HG02981 (cell line): ENCODE results near the gene FURIN.
A peak's percentile ranks its signal among the peaks of the same experiment; 100 is the strongest.
"Not testable (repeated sequence)": the region's sequence is repeated elsewhere in the genome, so short reads cannot be mapped to it uniquely, and the experiment has no call there.

ENCODE experiments used
- ATAC-seq: cut with Tn5 transposase; IDR thresholded peaks from one replicate; pipeline ENCODE4 v1.9.1; 2021; ENCODE audit warnings: mild to moderate bottlenecking, moderate library complexity; ENCODE audit not compliant: unreplicated experiment

The FURIN gene

DNA sequence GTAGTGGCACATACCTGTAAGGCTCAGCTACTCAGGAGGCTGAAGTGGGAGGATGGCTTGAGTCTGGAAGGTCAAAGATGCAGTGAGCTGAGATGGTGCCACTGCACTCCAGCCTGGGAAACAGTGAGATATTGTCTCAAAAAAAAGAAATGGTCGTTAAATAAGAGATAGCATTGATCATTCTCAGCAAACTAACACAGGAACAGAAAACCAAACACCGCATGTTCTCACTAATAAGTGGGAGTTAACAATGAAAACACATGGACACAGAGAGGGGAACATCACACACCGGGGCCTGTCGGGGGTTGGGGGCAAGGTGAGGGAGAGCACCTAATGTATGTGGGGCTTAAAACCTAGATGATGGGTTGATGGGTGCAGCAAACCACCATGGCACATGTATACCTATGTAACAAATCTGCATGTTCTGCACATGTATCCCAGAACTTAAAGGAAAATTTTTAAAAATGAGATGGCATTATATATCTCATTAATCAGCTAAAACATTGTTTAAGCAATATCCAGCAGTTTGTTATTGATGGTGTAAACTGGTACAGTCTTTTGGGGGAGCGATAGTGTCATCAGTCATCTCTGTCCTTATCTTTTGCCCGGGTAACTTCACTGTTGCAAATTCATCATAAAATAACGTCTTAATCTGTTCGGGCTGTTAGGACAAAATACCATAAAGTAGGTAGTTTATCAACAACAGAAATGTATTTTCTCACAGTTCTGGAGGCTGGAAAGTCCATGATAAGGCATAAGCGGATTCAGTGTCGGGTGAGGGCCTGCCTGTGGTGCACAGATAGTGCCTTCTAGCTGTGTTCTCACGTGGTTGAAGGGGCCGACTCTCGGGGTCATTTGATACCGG, 33.0 kb downstream of the FURIN start:
- no peak for ATAC-seq

DNA sequence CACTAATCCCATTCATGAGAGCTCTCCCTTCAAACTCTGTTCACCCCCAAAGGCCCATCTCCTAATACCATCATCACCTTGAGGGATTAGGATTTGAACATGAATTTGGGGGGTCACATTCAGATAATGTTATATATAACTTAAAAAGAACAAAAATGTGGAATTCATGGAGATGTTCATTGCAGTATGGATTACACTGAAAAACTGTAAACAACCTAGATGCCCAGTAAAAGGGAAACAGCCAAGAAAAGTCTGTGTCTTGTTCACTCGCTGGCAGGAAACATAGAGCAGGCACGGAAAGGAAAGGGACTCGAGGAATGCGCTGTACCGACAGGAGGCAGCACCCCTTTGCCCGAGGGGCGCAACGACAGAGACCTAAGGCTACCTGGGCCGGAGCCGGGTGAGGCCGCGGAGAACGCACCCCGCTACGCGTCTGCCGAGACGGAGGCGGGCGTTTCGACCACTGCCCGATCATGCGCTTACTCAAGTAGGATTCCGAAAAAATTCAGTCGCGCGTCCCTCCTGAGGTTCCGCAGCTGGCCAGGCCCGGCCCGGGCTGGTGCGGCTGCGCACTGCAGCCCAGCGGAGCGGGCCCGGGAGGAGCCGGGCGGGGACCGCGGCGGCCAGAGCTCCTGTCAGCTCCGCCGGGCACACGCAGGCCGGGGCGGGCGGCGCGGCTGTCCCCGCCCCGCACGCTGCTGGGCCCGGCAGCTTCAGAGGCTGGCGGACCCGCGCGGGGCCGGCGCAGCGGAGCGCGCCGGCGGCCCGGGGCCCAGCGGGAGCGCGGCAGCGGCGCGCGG, 33.9 kb downstream of the FURIN start:
- peak; percentile 64 for ATAC-seq

DNA sequence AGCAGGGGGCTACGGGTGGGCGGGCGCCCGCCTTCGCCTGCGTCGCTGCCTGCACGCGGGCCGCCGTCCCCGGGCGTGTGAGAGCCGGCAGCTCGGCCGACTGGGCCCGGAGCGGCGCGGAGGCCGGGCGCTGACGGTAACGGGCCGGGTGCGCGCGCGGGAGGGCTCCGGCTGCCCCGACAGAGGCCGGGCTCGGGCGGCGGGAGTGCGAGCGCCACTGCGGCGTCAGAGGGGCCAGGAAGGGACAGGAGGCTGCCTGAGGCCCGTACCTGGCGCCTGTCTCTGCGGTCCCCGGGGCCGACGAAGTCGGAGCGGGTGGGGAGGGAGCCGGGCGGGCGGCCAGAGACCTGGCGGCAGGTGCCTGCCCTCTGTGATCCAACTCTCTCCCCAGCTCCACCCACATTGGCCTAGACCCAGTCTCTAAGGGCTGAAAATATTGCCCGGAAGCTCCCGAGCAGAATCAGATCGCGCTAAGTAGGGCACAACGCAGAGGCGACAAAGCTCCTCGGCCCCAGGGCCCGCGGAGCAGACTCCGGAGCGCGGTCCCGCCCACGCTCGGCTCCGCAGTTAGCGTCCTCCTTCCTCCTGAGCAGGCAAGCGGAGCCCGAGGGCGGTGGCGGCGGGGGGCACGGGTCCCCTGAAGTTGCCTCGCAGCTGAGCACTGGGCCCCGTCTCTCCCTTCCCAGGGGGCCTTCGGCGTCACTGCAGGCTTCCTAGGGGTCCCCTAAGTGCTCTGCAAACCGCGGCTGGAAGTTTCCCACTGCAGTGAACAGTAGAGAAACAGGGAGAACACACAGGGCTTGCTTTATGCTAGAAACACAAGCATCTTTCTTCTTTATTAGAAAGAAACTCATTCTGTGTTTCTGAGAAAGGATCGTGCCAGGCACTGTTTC, 34.7 kb downstream of the FURIN start, which contains the start of gene MAN2A2:
MAN2A2 (plus strand) TSS at position 463 of the 893 bp plus-strand sequence. CDS start 906 bp downstream, outside the sequence.
- ATAC-seq, result peak; percentile 54

DNA sequence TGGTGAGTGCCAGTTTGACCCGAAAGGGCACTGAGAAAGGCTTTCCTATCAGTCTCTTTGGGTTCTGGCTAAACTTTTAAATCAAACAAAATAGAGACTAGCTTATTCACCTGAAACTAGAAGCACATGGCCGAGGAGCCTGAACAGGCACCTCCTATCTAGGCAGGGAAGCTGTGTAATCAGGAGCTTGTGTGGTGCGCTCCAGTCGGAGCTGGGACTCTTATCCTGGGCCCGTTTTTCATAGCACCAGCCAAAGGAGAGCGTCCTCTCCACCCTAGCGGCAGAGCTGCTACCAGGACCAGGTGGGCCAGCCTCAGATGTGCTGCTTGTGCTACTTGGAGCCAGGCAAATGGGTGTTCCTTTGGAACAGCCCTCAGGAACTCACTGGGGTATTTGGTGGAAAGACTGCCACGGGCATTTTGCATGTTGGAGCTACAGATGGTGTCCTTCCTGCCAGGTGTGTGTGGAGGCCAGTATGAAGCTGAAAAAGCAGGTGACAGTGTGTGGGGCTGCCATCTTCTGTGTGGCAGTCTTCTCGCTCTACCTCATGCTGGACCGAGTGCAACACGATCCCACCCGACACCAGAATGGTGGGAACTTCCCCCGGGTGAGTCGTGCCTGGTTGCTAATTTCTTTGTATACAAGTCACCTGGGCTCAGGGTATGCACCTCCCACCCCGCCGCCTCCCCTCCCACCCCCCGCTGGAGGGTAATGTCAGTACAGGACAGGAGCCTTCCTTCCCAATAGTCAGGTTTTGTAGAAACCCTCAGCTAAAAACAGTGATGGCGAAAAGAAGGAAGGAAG, 35.5 kb downstream of the FURIN start:
- ATAC-seq, result no peak

DNA sequence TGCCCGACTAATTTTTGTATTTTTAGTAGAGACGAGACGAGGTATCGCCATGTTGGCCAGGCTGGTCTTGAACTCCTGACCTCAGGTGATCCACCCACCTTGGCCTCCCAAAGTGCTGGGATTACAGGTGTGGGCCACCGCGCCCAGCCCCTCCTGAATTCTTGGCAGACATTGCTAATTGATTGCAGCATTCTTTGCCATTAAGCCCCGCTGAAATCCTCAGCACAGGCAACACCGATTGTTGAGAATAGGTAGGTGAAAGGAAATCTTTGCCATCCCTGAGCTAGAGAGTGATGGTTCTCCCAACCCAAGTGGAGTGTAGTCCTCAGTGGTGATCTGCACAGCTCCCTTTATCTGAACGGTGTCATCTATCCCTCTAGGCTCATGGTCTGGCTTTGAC, 36.4 kb downstream of the FURIN start:
- no peak for ATAC-seq

DNA sequence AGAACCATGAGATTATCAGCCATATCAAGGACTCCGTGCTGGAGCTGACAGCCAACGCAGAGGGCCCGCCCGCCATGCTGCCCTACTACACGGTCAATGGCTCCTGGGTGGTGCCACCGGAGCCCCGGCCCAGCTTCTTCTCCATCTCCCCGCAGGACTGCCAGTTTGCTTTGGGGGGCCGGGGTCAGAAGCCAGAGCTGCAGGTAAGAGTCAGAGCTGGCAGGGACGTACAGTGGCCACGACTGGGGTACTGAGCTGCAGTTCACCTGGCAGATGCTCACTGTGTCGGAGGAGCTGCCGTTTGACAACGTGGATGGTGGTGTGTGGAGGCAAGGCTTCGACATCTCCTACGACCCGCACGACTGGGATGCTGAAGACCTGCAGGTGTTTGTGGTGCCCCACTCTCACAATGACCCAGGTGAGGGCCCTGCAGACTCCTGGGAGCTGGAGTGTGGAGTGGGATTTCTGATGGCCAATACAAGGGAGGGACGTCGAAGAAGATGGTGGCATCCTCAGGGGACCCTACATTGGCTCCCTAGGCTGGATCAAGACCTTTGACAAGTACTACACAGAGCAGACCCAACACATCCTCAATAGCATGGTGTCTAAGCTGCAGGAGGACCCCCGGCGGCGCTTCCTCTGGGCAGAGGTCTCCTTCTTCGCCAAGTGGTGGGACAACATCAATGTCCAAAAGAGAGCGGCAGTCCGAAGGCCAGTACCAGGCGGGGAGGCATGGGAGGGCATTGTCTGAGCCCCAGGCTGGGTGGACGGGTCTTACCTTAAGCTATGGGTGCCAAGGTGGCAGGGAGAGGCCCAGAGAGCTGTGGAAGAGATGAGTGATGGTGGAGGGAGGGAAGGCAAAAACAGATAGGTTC, 37.2 kb downstream of the FURIN start:
- no peak for ATAC-seq

DNA sequence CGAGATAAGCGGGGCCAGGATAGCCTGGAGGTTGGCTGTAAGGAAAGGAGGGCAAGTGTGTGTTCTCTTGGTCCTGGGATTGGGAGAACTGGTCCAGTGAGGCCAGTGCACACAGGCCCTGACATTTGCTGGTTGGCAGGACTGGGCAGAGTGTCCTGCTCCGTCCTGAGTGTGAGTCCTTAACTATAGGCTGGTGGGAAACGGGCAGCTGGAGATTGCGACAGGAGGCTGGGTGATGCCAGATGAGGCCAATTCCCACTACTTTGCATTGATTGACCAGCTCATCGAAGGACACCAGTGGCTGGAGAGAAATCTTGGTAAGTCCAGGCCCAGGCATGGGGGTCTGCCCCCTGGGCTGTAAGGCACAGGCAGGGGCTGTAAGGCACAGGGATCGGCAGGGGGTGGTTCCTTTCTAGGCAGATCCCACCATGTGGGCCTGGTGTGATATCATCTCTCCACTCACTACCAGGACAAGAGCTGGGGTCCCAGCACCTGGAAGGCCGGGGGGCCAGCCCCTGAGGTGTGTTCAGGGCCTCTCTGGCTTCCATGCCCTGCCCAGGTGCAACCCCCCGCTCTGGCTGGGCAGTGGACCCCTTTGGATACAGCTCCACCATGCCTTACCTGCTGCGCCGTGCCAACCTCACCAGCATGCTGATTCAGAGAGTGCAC, 37.9 kb downstream of the FURIN start:
- ATAC-seq, result no peak

DNA sequence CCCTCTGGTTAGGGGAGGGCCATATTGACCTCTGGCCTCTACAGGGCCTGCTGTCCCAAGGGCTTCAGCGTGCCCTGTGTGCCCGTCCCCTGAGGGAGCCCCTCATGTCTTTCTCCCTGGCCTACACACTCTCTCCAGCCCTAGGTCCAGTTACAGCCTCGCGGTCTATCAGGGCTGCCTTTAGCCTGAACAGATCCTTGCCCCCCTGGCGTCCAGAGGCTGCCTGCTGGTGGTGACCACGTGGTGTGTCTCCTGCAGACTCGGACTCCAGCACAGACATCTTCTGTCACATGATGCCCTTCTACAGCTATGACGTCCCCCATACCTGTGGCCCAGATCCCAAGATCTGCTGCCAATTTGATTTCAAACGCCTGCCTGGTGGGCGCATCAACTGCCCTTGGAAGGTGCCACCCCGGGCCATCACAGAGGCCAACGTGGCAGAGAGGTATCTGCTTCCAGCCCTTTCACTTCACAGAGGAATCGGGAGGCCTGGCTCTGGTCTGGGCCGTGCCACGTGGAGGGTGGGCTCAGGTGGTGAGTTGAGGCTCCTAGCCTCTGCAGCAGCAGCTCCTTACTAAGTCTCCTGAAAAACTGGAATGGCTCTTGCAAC, 38.8 kb downstream of the FURIN start:
- ATAC-seq, result no peak

DNA sequence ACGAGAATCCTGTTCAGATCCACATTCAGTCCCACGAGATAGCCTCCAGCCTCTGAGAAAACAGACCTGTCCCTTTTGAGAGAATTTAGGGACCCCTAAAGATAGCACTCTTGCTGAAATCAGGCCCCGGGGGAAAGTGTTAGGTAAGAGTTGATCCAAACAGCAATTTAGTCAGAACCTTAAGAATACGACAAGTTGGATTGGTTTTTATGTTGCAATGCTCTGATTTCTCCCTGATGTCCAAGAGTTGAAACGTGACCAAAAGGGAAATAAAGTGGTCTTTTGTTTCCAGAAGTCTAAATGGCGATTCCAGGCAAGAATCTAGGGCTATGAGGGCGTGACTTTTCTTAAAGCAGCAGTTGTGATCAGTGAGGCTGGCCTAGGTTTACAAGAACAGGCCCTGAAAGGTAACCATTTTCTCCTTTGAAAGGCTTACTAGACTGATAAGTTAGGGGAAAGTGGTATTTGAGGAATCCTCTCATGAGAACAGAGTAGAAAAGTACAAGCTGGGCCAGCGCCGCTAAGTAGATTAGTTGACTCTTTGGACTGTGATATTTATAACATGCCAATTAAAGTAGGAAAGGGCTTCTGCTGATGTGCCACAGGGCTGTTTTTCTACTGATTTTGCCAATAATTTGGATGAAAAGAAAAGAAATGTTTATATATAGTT, 39.6 kb downstream of the FURIN start:
- no peak for ATAC-seq

DNA sequence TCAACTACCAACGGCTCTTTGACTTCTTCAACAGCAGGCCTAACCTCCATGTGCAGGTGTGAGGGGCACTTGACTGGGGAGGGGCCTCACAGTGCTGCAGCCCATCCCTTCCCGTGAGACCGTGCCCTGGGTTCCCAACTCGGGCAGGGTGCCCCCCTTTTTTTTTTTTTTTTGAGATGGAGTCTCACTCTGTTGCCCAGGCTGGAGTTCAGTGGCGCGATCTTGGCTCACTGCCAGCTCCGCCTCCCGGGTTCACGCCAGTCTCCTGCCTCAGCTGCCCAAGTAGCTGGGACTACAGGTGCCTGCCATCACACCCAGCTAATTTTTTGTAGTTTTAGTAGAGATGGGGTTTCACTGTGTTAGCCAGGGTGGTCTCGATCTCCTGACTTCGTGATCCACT, 41.1 kb downstream of the FURIN start:
- ATAC-seq, result not testable (repeated sequence)

DNA sequence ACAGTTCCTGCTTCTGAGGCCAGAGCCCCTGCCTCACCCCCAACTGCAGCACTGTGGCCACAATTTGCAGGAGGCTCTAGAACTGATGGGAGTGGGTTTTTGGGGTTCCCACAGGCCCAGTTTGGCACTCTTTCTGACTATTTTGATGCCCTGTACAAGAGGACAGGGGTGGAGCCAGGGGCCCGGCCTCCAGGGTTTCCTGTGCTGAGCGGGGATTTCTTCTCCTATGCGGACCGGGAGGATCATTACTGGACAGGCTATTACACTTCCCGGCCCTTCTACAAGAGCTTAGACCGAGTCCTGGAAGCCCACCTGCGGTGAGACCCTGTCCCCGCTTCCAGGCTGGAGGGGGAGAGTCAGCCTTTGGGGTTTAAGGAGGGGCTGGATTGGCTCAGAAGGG, 41.6 kb downstream of the FURIN start:
- ATAC-seq, result no peak

DNA sequence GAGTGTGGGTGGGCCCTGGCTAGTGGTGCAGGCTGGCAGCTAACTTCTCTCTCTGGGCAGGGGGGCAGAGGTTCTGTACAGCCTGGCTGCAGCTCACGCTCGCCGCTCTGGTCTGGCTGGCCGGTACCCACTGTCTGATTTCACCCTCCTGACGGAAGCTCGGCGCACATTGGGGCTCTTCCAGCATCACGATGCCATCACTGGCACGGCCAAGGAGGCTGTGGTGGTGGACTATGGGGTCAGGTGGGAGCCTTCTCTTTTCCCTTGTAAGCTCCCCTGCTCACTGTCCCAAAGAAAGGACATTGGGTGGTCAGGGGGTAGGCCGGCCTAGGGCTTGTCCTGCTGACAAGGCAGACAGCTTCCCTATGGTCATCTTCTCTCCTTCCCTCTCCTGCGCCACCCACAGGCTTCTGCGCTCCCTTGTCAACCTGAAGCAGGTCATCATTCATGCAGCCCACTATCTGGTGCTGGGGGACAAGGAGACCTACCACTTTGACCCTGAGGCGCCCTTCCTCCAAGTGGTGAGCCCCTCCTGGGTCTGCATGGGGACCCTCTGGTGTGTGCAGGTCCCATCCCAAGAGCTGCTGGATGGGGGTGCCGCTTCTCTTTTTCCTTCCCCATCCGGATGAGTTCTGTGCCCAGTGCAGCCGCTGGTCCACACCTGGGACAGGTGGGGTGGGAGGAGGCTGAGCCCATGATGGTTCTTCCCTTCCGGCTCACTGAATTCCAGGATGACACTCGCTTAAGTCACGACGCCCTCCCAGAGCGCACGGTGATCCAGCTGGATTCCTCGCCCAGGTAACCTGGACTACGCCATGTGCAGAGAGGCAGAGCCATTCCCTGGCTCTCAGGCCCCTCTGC, 42.3 kb downstream of the FURIN start:
- ATAC-seq, result no peak

DNA sequence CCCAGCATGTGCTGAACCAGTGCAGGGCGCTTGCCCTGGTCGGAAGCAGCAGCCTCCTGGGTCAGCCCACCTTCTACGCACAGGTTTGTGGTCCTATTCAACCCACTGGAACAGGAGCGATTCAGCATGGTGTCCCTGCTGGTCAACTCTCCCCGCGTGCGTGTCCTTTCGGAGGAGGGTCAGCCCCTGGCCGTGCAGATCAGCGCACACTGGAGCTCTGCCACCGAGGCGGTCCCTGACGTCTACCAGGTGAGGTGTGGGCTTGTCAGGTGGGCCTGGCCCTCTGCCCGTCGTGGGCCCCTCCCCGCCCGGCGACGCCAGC, 42.9 kb downstream of the FURIN start:
- no peak for ATAC-seq

DNA sequence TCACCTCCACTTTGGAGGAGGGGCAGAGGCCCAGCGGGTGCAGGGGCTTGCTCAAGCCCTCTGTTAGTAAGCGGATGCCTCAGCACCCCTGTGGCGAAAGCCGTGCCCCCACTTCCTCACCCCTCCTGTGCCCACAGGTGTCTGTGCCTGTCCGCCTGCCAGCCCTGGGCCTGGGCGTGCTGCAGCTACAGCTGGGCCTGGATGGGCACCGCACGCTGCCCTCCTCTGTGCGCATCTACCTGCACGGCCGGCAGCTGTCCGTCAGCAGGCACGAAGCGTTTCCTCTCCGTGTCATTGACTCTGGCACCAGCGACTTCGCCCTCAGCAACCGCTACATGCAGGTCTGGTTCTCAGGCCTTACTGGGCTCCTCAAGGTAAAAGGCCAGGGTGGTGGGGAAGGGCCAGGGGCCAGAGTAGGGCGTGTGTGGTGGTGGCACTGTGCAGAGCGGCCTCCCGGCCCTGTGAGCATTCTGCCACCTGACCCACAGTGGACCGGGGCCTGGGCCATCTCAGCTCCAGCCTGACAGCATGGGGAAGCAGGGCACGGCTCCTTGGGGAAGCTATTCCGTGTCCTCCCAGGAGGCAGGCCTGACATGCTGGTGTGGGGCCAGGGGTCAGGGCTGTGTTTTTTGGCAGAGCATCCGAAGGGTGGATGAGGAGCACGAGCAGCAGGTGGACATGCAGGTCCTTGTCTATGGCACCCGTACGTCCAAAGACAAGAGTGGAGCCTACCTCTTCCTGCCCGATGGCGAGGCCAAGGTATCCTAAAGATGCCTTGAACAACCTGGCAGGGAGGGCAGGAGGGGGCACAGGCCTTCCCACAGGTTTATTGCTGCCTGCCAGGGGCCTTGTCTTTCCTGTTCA, 43.8 kb downstream of the FURIN start:
- ATAC-seq, result no peak

DNA sequence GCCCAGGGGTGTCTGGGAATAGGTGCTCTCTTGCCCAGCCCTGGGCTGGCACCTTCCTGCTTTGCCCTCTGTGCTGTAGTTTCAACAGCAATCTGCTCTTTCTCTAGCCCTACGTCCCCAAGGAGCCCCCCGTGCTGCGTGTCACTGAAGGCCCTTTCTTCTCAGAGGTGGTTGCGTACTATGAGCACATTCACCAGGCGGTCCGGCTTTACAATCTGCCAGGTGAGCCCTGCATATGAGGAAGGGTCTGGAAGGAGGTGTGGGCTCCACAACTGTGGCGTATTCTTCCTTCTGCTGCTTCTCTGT, 44.3 kb downstream of the FURIN start:
- no peak for ATAC-seq

DNA sequence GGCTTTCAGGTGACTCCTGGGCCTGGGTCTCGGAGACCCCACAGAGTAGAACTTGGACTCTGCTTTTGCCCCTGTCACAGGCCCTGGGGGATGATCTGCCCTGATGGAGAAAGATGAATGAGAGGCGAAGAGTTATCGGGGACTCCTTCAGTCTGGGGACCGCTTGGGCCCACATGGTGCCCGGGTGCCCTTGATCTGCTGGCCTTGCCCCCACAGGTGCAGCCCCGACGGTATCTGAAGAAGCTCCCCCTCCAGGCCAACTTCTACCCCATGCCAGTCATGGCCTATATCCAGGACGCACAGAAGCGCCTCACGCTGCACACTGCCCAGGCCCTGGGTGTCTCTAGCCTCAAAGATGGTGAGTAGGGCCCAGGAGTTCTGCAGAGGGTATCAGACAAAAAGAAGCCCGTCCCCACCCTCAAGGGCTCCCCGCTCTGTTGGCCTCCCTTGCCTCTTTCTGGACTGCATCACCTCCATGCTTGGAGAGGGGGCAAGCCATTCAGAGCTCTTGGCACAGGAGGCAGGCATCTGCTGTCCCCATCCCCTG, 45.1 kb downstream of the FURIN start:
- ATAC-seq, result no peak
